Natural killer cell (primary cell): Measurements from ENCODE around the gene RETREG1. TPM values are rescaled to one million over a fixed set of nuclear protein-coding genes. Genes with fewer than 3 reads are reported as not detected.

Experiments used
- ATAC-seq, 3 donors: fragments of 150-1000 bp in 2 of 3; fragments of 200-7000 bp in 1 of 3; cut with Tn5 transposase; 1 replicate in 1 of 3; 2 replicates in 2 of 3; pipeline ENCODE4 v1.10.0; 2021; ENCODE audit warnings: mild to moderate bottlenecking in 2 of 3, moderate library complexity in 2 of 3
- DNase-seq, 2 donors: peaks; one replicate each; pipeline versions ENCODE4 v3.0.0 to v3.0.0-alpha.2; 2013 to 2021; ENCODE audit warnings: mixed read lengths in 1 of 2
- H3K27ac ChIP-seq: one replicate; pipeline ENCODE4 v1.5.1; 2013; ENCODE audit warnings: mild to moderate bottlenecking, low read length
- H3K27me3 ChIP-seq: one replicate; pipeline ENCODE4 v1.6.1; 2013; ENCODE audit warnings: low read length; ENCODE audit not compliant: control insufficient read depth, insufficient read depth
- H3K36me3 ChIP-seq: one replicate; pipeline ENCODE4 v1.6.1; 2013; ENCODE audit warnings: low read length; ENCODE audit not compliant: control insufficient read depth, insufficient read depth
- H3K4me1 ChIP-seq: one replicate; pipeline ENCODE4 v1.6.1; 2013; ENCODE audit warnings: low read length; ENCODE audit not compliant: control insufficient read depth, insufficient read depth
- H3K4me3 ChIP-seq: one replicate; pipeline ENCODE4 v1.5.1; 2013; ENCODE audit warnings: low read length
- H3K9me3 ChIP-seq: one replicate; pipeline ENCODE4 v1.6.1; 2013; ENCODE audit warnings: low read length; ENCODE audit not compliant: control insufficient read depth, insufficient read depth
- H3K27ac Mint-ChIP-seq, 2 donors: one replicate each; pipeline ENCODE4 v1.8.0; 2022; ENCODE audit warnings: mild to moderate bottlenecking in 2 of 2, mixed read lengths in 2 of 2, moderate library complexity in 1 of 2
- H3K27me3 Mint-ChIP-seq, 2 donors: one replicate each; pipeline ENCODE4 v1.8.0; 2022; ENCODE audit warnings: low read depth in 2 of 2, mixed read lengths in 2 of 2
- H3K36me3 Mint-ChIP-seq: one replicate; pipeline ENCODE4 v1.8.0; 2022; ENCODE audit warnings: mixed read lengths
- H3K4me1 Mint-ChIP-seq, 2 donors: one replicate each; pipeline ENCODE4 v1.8.0; 2022; ENCODE audit warnings: mixed read lengths in 2 of 2
- H3K4me3 Mint-ChIP-seq: one replicate; pipeline ENCODE4 v1.8.0; 2022; ENCODE audit warnings: mild to moderate bottlenecking, moderate library complexity, mixed read lengths
- H3K9me3 Mint-ChIP-seq, 2 donors: one replicate each; pipeline ENCODE4 v1.8.0; 2022; ENCODE audit warnings: mixed read lengths in 2 of 2
- WGBS: methylation state at CpG from one replicate; pipeline ENCODE4 v1.1.7; 2013; ENCODE audit warnings: missing lambda C conversion rate; ENCODE audit not compliant: insufficient coverage; 5-methylcytosine and 5-hydroxymethylcytosine counted together
- intact Hi-C: fragments of 100-400 bp; cut with micrococcal nuclease; formaldehyde crosslinking; loops from one replicate; pipeline ENCODE4 v1.14.2; 2022
- total RNA-seq, 4 donors: library from RNA; stranded (reverse); fragments of 120-200 nt in 1 of 4; gene quantifications; one replicate each; pipeline versions ENCODE4 v1.2.3 to v1.2.4, GENCODE V29; 2013 to 2022
- TF ChIP-seq, protein P1 (sequence below): fragments of 200-600 bp; IDR thresholded peaks from one replicate; pipeline ENCODE4 v1.8.0; 2022; ENCODE audit warnings: antibody characterized with exemption

Gene RETREG1
- total RNA-seq, 3 donors from 2014 or later (not counting 1 experiment from before 2014, with no cell fraction given) = 2.1 to 4.5 (median 3.3) TPM

DNA sequence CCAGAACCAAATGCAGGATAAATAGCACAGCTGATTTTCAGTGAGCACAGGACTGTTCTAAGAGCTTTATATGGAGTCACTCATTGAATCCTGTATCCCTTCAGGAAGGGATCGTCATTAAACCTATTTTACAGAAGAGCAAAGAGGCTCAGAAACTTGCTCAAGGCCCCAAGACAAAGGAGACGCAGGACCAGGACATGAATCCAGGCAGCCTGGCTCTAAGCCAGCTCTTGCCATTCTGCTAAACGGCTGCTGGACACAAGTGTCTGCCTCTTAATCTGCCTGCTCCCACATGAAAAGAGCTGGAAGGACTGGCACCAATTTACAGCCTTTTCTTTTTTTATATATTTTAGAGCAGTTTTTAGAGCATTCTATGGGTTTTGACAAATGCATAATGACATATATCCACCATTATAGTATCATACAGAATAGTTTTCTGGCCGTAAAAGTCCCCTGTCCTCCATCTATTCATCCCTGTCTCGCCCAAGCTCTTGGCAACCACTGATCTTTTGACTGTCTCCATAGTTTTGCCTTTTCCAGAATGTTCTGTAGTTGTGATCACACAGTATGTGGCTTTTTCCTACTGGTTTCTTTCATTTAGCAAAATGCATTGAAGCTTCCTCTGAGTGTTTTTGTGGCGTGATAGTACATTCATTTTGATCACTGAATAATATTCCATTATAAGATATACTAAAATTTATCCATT lies 37.5 kb downstream of the RETREG1 start:
- Histone ChIP-seq H3K4me1 (no peaks in the 10 kb centered on the region), H3K27ac (no peak overlapping the region), H3K27me3 (no peaks in the 10 kb centered on the region), H3K36me3 (no peaks in the 10 kb centered on the region), H3K9me3 (no peaks in the 10 kb centered on the region), H3K4me3 (no peak overlapping the region)
- Mint-ChIP-seq H3K9me3 (no peaks in the 10 kb centered on the region), H3K27me3 (no peaks in the 10 kb centered on the region), H3K4me3 (no peak overlapping the region), H3K4me1 (no peaks in the 10 kb centered on the region), H3K36me3 (no peaks in the 10 kb centered on the region), H3K27ac (no peak overlapping the region)
- intact Hi-C loops = no loop called here
- TF ChIP-seq, protein P1, sequence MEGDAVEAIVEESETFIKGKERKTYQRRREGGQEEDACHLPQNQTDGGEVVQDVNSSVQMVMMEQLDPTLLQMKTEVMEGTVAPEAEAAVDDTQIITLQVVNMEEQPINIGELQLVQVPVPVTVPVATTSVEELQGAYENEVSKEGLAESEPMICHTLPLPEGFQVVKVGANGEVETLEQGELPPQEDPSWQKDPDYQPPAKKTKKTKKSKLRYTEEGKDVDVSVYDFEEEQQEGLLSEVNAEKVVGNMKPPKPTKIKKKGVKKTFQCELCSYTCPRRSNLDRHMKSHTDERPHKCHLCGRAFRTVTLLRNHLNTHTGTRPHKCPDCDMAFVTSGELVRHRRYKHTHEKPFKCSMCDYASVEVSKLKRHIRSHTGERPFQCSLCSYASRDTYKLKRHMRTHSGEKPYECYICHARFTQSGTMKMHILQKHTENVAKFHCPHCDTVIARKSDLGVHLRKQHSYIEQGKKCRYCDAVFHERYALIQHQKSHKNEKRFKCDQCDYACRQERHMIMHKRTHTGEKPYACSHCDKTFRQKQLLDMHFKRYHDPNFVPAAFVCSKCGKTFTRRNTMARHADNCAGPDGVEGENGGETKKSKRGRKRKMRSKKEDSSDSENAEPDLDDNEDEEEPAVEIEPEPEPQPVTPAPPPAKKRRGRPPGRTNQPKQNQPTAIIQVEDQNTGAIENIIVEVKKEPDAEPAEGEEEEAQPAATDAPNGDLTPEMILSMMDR = no peak
- no peak for ATAC-seq
- no peak for DNase-seq
- 91% methylated on average over 5 of the region's 6 CpGs for WGBS

DNA sequence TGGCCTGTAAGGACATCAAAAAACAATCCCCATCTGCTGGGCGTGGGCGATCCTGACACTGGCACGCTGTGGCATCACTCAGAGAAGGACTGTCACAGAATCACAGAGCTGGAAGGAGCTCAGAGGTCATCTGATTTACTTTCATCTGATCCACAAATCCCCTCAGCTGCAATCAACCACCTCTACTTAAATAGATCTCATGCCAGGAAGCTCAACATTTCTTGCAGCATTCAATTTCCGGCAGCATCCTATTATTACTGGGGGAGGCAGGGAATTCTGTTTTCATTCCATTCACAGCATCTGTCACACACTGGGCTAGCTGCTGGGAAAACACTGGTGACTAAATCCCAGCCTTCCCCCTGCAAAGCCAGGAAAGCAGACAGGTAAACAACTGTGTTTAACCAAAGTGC lies 38.3 kb downstream of the RETREG1 start:
- no peak overlapping the region for H3K27ac Mint-ChIP-seq
- TF ChIP-seq, protein P1 = no peak
- no peak for ATAC-seq
- Histone ChIP-seq H3K27me3 (no peaks in the 10 kb centered on the region), H3K9me3 (no peaks in the 10 kb centered on the region), H3K4me3 (no peak overlapping the region), H3K36me3 (no peaks in the 10 kb centered on the region), H3K4me1 (no peaks in the 10 kb centered on the region), H3K27ac (no peak overlapping the region)
- no peaks in the 10 kb centered on the region for H3K36me3 Mint-ChIP-seq
- H3K4me1 Mint-ChIP-seq = no peaks in the 10 kb centered on the region
- H3K27me3 Mint-ChIP-seq = no peaks in the 10 kb centered on the region
- H3K9me3 Mint-ChIP-seq = no peaks in the 10 kb centered on the region
- intact Hi-C loops = no loop called here
- DNase-seq = no peak
- no peak overlapping the region for H3K4me3 Mint-ChIP-seq
- 95% methylated on average over 3 of the region's 4 CpGs for WGBS

DNA sequence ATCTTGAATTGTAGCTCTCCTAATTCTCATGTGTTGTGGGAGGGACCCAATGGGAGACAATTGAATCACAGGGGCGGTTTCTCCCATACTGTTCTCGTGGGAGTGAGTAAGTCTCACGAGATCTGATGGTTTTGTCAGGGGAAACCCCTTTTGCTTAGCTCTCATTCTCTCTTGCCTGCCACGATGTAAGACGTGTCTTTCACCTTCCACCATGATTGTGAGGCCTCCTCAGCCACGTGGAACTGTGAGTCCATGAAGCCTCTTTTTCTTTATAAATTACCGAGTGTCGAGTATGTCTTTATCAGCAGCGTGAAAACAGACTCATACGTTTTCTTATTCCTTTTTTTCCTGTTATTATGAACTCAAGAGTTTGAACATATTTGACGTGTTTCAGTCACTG lies 39.1 kb downstream of the RETREG1 start:
- no peak overlapping the region for H3K4me3 ChIP-seq
- intact Hi-C loops = no loop called here
- H3K4me1 ChIP-seq = no peaks in the 10 kb centered on the region
- no peaks in the 10 kb centered on the region for H3K4me1 Mint-ChIP-seq
- no peaks in the 10 kb centered on the region for H3K27me3 ChIP-seq
- H3K36me3 ChIP-seq = no peaks in the 10 kb centered on the region
- no peaks in the 10 kb centered on the region for H3K9me3 Mint-ChIP-seq
- H3K4me3 Mint-ChIP-seq = no peak overlapping the region
- H3K36me3 Mint-ChIP-seq = no peaks in the 10 kb centered on the region
- no peaks in the 10 kb centered on the region for H3K27me3 Mint-ChIP-seq
- no peak overlapping the region for H3K27ac Mint-ChIP-seq
- H3K27ac ChIP-seq = no peak overlapping the region
- no peaks in the 10 kb centered on the region for H3K9me3 ChIP-seq
- WGBS = 82% methylated on average over 11 of the region's 11 CpGs
- ATAC-seq = no peak
- DNase-seq = no peak
- TF ChIP-seq, protein P1 = no peak
